AG09309 (cell line): ENCODE data around the gene LIMA1.

Experiments
- DNase-seq: peaks from one replicate; pipeline ENCODE4 v3.0.0-alpha.2; 2010; ENCODE audit warnings: low read depth
- H3K4me3 ChIP-seq: 2 replicates; pipeline ENCODE4 v1.5.1; 2011; ENCODE audit warnings: mild to moderate bottlenecking, low read depth, low read length, moderate library complexity; ENCODE audit not compliant: control insufficient read depth
- TF ChIP-seq, protein P1 (sequence below): IDR thresholded peaks from 2 replicates; pipeline ENCODE4 v1.5.1; 2011; ENCODE audit warnings: mild to moderate bottlenecking, low read depth, low read length, inconsistent platforms; ENCODE audit not compliant: insufficient read depth, control insufficient read depth; ENCODE audit errors: missing control alignments

The LIMA1 gene

GRCh38 chr12:50271724-50272247, 11.5 kb downstream of the LIMA1 start:
- TF ChIP-seq, protein P1, sequence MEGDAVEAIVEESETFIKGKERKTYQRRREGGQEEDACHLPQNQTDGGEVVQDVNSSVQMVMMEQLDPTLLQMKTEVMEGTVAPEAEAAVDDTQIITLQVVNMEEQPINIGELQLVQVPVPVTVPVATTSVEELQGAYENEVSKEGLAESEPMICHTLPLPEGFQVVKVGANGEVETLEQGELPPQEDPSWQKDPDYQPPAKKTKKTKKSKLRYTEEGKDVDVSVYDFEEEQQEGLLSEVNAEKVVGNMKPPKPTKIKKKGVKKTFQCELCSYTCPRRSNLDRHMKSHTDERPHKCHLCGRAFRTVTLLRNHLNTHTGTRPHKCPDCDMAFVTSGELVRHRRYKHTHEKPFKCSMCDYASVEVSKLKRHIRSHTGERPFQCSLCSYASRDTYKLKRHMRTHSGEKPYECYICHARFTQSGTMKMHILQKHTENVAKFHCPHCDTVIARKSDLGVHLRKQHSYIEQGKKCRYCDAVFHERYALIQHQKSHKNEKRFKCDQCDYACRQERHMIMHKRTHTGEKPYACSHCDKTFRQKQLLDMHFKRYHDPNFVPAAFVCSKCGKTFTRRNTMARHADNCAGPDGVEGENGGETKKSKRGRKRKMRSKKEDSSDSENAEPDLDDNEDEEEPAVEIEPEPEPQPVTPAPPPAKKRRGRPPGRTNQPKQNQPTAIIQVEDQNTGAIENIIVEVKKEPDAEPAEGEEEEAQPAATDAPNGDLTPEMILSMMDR, result no peak
- H3K4me3 ChIP-seq, result no peak overlapping the region
- no peak for DNase-seq

GRCh38 chr12:50268482-50268881, 14.8 kb downstream of the LIMA1 start:
- no peak for DNase-seq
- TF ChIP-seq, protein P1, result no peak
- no peak overlapping the region for H3K4me3 ChIP-seq

DNA sequence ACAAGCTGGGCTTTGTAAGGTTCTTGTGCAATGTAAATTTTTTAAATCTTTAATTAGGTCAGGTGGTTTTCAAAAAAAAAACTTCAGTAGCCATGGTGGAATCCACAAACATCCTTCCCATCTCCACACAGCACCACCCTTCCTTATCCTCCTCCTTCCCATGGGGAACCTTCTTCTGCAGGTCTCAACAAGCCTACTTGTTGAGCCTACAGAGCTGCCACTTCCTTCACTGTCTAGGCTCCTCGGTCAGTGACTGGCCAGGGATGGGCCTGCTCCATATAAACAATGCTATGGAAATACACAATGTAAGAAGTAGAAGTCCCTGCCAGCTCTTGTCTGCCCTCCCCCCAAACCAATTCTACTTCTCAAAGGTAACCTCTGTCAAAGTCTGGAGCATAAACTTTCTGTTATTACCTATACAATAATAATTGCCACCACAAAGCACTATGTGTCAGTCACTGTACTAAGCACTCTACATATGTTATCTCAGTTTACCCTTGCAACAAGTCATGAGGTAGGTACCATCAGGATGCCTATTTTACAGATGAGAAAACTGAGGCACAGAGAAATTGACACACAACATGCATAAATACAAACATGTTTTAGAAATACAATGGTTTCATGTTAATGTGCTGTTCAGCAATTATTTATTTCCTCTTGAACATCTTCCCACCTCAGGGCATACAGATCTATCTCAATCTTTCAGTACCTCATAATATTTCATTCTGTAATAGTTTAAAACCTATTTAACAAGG, 17.4 kb downstream of the LIMA1 start:
- TF ChIP-seq, protein P1, result no peak
- no peak for DNase-seq
- H3K4me3 ChIP-seq, result no peak overlapping the region

GRCh38 chr12:50263832-50264231, 19.5 kb downstream of the LIMA1 start:
- DNase-seq, result no peak
- TF ChIP-seq, protein P1, result no peak
- no peak overlapping the region for H3K4me3 ChIP-seq

DNA sequence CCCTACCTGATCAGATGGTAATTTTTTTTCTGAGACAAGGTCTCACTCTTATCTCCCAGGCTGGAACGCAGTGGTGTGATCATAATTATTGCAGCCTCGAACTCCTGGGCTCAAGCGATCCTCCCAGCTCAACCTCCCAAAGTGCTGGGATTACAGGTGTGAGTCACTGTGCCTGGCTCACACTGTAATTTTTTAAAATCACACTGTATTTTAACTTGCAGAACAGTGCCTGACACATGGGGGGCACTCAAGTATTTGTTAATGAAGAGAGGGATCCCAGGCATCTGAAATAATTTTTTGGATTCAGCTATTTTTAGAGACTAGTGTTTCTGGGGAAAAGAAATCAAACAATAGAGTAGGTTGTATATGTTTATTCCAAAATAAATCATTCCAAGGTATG, 21.7 kb downstream of the LIMA1 start:
- TF ChIP-seq, protein P1, result no peak
- H3K4me3 ChIP-seq, result no peak overlapping the region
- no peak for DNase-seq

- H3K4me3 ChIP-seq, result no peak overlapping the region
- no peak for DNase-seq
- TF ChIP-seq, protein P1, result no peak
Observed at GRCh38 chr12:50258167-50258551, 25.2 kb downstream of the LIMA1 start.
